IPS-18a (cell line): ENCODE measurements around the gene IL27RA.
A peak's percentile ranks its signal among the peaks of the same experiment; 100 is the strongest.

Experiments used
- H3K27ac ChIP-seq: one replicate; pipeline ENCODE4 v1.5.1; 2013; ENCODE audit warnings: low read length
- H3K27me3 ChIP-seq: one replicate; pipeline ENCODE4 v1.6.1; 2013; ENCODE audit warnings: mild to moderate bottlenecking, low read length; ENCODE audit not compliant: control insufficient read depth, insufficient read depth
- H3K36me3 ChIP-seq: one replicate; pipeline ENCODE4 v1.6.1; 2013; ENCODE audit warnings: low read depth, low read length; ENCODE audit not compliant: control insufficient read depth
- H3K4me1 ChIP-seq: one replicate; pipeline ENCODE4 v1.6.1; 2013; ENCODE audit warnings: low read depth, low read length; ENCODE audit not compliant: control insufficient read depth
- H3K4me3 ChIP-seq: one replicate; pipeline ENCODE4 v1.5.1; 2013; ENCODE audit warnings: low read length
- H3K9ac ChIP-seq: one replicate; pipeline ENCODE4 v1.6.1; 2013; ENCODE audit warnings: mild to moderate bottlenecking, low read length, moderate library complexity
- H3K9me3 ChIP-seq: one replicate; pipeline ENCODE4 v1.6.1; 2013; ENCODE audit warnings: low read depth, low read length; ENCODE audit not compliant: control insufficient read depth

Gene IL27RA

GRCh38 chr19:14031719-14032480, at the start of gene IL27RA:
Gene IL27RA, plus strand, starts transcription at chr19:14031762. Its CDS starts 111 bp downstream, at chr19:14031873.
- no peak within 1 kb of the TSS for H3K27ac ChIP-seq
- H3K9me3 ChIP-seq = no peaks in the 10 kb centered on the region
- H3K4me1 ChIP-seq = peaks cover 5% of the 10 kb centered on the region
- H3K9ac ChIP-seq = peak within 1 kb of the TSS; percentile 58
- peaks cover 21% of the 10 kb centered on the region for H3K27me3 ChIP-seq
- H3K4me3 ChIP-seq = peak within 1 kb of the TSS; percentile 82
- H3K36me3 ChIP-seq = no peaks in the 10 kb centered on the region

GRCh38 chr19:13981988-13982501, 49.5 kb upstream of the IL27RA start:
- Histone ChIP-seq H3K27ac (no peak overlapping the region), H3K36me3 (no peaks in the 10 kb centered on the region), H3K4me1 (peaks cover 23% of the 10 kb centered on the region), H3K27me3 (no peaks in the 10 kb centered on the region), H3K4me3 (no peak overlapping the region), H3K9ac (no peak overlapping the region), H3K9me3 (no peaks in the 10 kb centered on the region)

- Histone ChIP-seq H3K9ac (no peak overlapping the region), H3K4me1 (peaks cover 30% of the 10 kb centered on the region), H3K27me3 (no peaks in the 10 kb centered on the region), H3K27ac (no peak overlapping the region), H3K4me3 (no peak overlapping the region), H3K9me3 (no peaks in the 10 kb centered on the region), H3K36me3 (no peaks in the 10 kb centered on the region)
These were observed 48.8 kb upstream of the IL27RA start for GRCh38 chr19:13982773-13983172.

GRCh38 chr19:13983213-13983889, 48.2 kb upstream of the IL27RA start:
- no peak overlapping the region for H3K9ac ChIP-seq
- H3K36me3 ChIP-seq = no peaks in the 10 kb centered on the region
- H3K27me3 ChIP-seq = no peaks in the 10 kb centered on the region
- no peak overlapping the region for H3K27ac ChIP-seq
- no peaks in the 10 kb centered on the region for H3K9me3 ChIP-seq
- H3K4me3 ChIP-seq = no peak overlapping the region
- peaks cover 27% of the 10 kb centered on the region for H3K4me1 ChIP-seq

GRCh38 chr19:13984186-13984585, 47.4 kb upstream of the IL27RA start:
- H3K9me3 ChIP-seq = no peaks in the 10 kb centered on the region
- H3K9ac ChIP-seq = no peak overlapping the region
- peaks cover 27% of the 10 kb centered on the region for H3K4me1 ChIP-seq
- no peak overlapping the region for H3K4me3 ChIP-seq
- no peaks in the 10 kb centered on the region for H3K36me3 ChIP-seq
- H3K27ac ChIP-seq = no peak overlapping the region
- H3K27me3 ChIP-seq = no peaks in the 10 kb centered on the region

GRCh38 chr19:13984875-13985741, 46.5 kb upstream of the IL27RA start:
- H3K9me3 ChIP-seq = no peaks in the 10 kb centered on the region
- no peaks in the 10 kb centered on the region for H3K27me3 ChIP-seq
- H3K36me3 ChIP-seq = no peaks in the 10 kb centered on the region
- H3K4me3 ChIP-seq = no peak overlapping the region
- peak overlapping the region; percentile 80 for H3K27ac ChIP-seq
- H3K4me1 ChIP-seq = peaks cover 27% of the 10 kb centered on the region
- peak overlapping the region; percentile 52 for H3K9ac ChIP-seq

- peak overlapping the region; percentile 39 for H3K4me3 ChIP-seq
- H3K27me3 ChIP-seq = no peaks in the 10 kb centered on the region
- no peaks in the 10 kb centered on the region for H3K9me3 ChIP-seq
- H3K27ac ChIP-seq = peak overlapping the region; percentile 80
- peak overlapping the region; percentile 52 for H3K9ac ChIP-seq
- peaks cover 27% of the 10 kb centered on the region for H3K4me1 ChIP-seq
- no peaks in the 10 kb centered on the region for H3K36me3 ChIP-seq
These were observed 45.7 kb upstream of the IL27RA start for GRCh38 chr19:13985771-13986347.

GRCh38 chr19:13986348-13986904, 45.1 kb upstream of the IL27RA start:
- Histone ChIP-seq H3K27me3 (no peaks in the 10 kb centered on the region), H3K4me1 (peaks cover 27% of the 10 kb centered on the region), H3K27ac (peak overlapping the region; percentile 80), H3K36me3 (no peaks in the 10 kb centered on the region), H3K9me3 (no peaks in the 10 kb centered on the region), H3K9ac (peak overlapping the region; percentile 52), H3K4me3 (peak overlapping the region; percentile 39)

GRCh38 chr19:13987101-13987890, 44.3 kb upstream of the IL27RA start:
- Histone ChIP-seq H3K4me1 (peaks cover 27% of the 10 kb centered on the region), H3K36me3 (no peaks in the 10 kb centered on the region), H3K9ac (peak overlapping the region; percentile 52), H3K27me3 (no peaks in the 10 kb centered on the region), H3K4me3 (no peak overlapping the region), H3K9me3 (no peaks in the 10 kb centered on the region), H3K27ac (peak overlapping the region; percentile 47)

- Histone ChIP-seq H3K4me1 (peaks cover 22% of the 10 kb centered on the region), H3K27me3 (no peaks in the 10 kb centered on the region), H3K9me3 (no peaks in the 10 kb centered on the region), H3K27ac (no peak overlapping the region), H3K4me3 (no peak overlapping the region), H3K36me3 (no peaks in the 10 kb centered on the region), H3K9ac (no peak overlapping the region)
These were observed 42.1 kb upstream of the IL27RA start for GRCh38 chr19:13989487-13989886.
